Adipocyte (in vitro differentiated cells): Measurements from ENCODE around the gene RNASEH2A.

Experiments
- DNase-seq: peaks from one replicate; pipeline ENCODE4 v3.0.0-alpha.2; 2015; ENCODE audit warnings: low read depth
- H3K27me3 ChIP-seq: replicated peaks from 2 replicates; pipeline ENCODE4 v1.7.0; 2013; ENCODE audit warnings: mild to moderate bottlenecking, low read length, moderate library complexity; ENCODE audit not compliant: control insufficient read depth, insufficient read depth
- H3K36me3 ChIP-seq: 2 replicates; pipeline ENCODE4 v1.7.0; 2013; ENCODE audit warnings: low read length, mild to moderate bottlenecking, moderate library complexity; ENCODE audit not compliant: control insufficient read depth, insufficient read depth, severe bottlenecking
- H3K4me1 ChIP-seq: 2 replicates; pipeline ENCODE4 v1.7.0; 2013; ENCODE audit warnings: mild to moderate bottlenecking, low read length, moderate library complexity; ENCODE audit not compliant: control insufficient read depth, insufficient read depth
- H3K4me3 ChIP-seq: 2 replicates; pipeline ENCODE4 v1.7.0; 2013; ENCODE audit warnings: mild to moderate bottlenecking, low read length, moderate library complexity
- H3K9ac ChIP-seq: 2 replicates; pipeline ENCODE4 v1.7.0; 2013; ENCODE audit warnings: mild to moderate bottlenecking, low read length, moderate library complexity
- H3K9me3 ChIP-seq: 2 replicates; pipeline ENCODE4 v1.7.0; 2013; ENCODE audit warnings: mild to moderate bottlenecking, low read length, moderate library complexity; ENCODE audit not compliant: control insufficient read depth

RNASEH2A gene

DNA sequence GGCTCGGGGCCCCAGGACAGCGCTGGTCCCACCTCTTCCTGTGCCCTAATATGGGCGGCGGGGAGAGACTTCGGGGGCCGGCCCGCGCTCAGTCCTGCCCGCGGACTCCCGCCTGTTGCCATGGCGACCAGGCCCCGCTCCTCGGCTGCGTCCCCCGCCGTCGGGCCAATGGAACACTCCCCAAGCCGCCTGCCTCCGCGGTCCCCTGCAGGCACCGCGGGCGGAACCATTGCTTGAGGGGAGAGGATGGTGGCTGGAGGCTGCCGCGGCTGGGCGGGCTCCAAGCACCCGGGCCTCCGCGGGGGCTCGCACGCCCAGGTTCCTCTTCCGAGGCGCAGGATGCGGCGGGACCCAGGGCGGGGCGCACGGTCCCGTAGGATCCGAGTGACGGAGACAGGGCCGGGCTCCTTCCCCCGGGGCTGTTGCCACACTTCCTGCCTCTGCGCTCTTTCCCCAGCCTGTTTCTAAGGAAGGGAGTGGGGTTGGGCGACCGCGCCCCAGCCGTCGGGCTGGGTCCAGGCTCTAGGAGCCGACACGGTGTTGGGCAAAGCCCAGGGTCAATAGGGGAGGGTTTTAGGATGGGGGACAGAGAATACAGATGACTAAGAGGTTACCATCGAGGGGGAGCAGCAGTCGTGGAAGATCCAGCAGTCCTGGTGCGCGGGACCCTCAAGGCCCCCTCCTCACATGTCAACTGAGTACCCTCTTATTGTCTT is 16.3 kb upstream of the RNASEH2A start:
- peak overlapping the region; percentile 99 for H3K9ac ChIP-seq
- H3K9me3 ChIP-seq, result no peaks in the 10 kb centered on the region
- no peaks in the 10 kb centered on the region for H3K36me3 ChIP-seq
- DNase-seq, result peak; percentile 98
- no peaks in the 10 kb centered on the region for H3K27me3 ChIP-seq
- H3K4me3 ChIP-seq, result peak overlapping the region; percentile 99
- H3K4me1 ChIP-seq, result peaks cover 51% of the 10 kb centered on the region

DNA sequence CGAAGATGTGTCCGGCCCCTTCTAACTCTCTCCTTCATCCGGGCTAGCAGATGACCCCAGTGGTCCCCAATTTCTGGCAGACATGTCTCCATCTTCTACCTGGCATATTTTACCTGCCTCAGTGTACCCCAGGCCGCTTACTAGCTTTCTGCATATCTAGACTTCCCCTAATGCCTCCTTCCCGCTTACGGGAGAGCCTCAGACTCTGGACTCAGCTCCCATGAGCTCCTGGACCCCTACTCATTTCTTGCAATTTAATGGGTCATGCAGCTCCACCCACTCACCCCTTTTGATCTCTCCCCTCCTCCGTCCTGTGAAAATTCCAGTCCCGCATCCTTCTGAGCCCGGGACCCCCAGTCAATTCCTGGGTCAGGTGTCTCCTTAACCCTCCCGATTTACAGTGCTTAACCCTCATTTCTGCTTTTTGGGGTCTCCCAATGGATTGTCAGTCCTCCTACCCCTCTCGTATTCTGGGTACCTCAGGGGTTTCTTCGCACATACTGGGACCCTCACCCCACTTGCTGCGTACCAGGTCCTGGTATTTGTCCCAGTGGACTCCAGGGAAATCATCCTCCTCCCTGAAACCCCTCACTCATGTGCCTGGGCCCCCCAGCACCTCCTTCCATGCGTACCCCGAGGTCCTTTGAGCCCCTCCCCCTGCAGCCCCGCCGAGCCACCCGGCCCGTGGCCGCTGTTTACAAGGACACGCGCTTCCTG is 15.6 kb upstream of the RNASEH2A start:
- Histone ChIP-seq H3K4me3 (peak overlapping the region; percentile 99), H3K27me3 (no peaks in the 10 kb centered on the region), H3K36me3 (no peaks in the 10 kb centered on the region), H3K9me3 (no peaks in the 10 kb centered on the region), H3K9ac (peak overlapping the region; percentile 99), H3K4me1 (peaks cover 47% of the 10 kb centered on the region)
- peak; percentile 52 for DNase-seq

DNA sequence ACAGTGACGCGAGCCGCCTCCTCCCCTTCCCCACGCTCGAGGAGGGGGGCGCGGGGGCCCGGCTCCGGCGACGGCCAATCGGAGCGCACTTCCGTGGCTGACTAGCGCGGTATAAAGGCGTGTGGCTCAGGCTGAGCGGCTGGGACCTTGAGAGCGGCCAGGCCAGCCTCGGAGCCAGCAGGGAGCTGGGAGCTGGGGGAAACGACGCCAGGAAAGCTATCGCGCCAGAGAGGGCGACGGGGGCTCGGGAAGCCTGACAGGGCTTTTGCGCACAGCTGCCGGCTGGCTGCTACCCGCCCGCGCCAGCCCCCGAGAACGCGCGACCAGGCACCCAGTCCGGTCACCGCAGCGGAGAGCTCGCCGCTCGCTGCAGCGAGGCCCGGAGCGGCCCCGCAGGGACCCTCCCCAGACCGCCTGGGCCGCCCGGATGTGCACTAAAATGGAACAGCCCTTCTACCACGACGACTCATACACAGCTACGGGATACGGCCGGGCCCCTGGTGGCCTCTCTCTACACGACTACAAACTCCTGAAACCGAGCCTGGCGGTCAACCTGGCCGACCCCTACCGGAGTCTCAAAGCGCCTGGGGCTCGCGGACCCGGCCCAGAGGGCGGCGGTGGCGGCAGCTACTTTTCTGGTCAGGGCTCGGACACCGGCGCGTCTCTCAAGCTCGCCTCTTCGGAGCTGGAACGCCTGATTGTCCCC is 14.9 kb upstream of the RNASEH2A start, which contains the start of gene JUNB:
JUNB (plus strand) TSS at position 142 of the 706 bp plus-strand sequence; CDS start at position 428, 286 bp downstream.
- Histone ChIP-seq H3K4me1 (peaks cover 48% of the 10 kb centered on the region), H3K36me3 (no peaks in the 10 kb centered on the region), H3K9me3 (no peaks in the 10 kb centered on the region), H3K9ac (peak within 1 kb of the TSS; percentile 99), H3K27me3 (no peaks in the 10 kb centered on the region), H3K4me3 (peak within 1 kb of the TSS; percentile 99)
- peak; percentile 98 for DNase-seq

GRCh38 chr19:12792051-12792852 is 14.1 kb upstream of the RNASEH2A start:
- Histone ChIP-seq H3K27me3 (no peaks in the 10 kb centered on the region), H3K9me3 (no peaks in the 10 kb centered on the region), H3K4me1 (peaks cover 41% of the 10 kb centered on the region), H3K9ac (peak overlapping the region; percentile 99), H3K4me3 (peak overlapping the region; percentile 99), H3K36me3 (no peaks in the 10 kb centered on the region)
- DNase-seq, result peak; percentile 66

GRCh38 chr19:12792853-12793289 is 13.5 kb upstream of the RNASEH2A start:
- Histone ChIP-seq H3K9ac (peak overlapping the region; percentile 99), H3K27me3 (no peaks in the 10 kb centered on the region), H3K4me1 (peaks cover 36% of the 10 kb centered on the region), H3K9me3 (no peaks in the 10 kb centered on the region), H3K4me3 (peak overlapping the region; percentile 99), H3K36me3 (no peaks in the 10 kb centered on the region)
- DNase-seq, result no peak

GRCh38 chr19:12793290-12794195 is 12.8 kb upstream of the RNASEH2A start:
- Histone ChIP-seq H3K36me3 (peaks cover under 1% of the 10 kb centered on the region), H3K4me3 (peak overlapping the region; percentile 99), H3K4me1 (peaks cover 29% of the 10 kb centered on the region), H3K27me3 (no peaks in the 10 kb centered on the region), H3K9ac (peak overlapping the region; percentile 99), H3K9me3 (no peaks in the 10 kb centered on the region)
- DNase-seq, result peak; percentile 97

DNA sequence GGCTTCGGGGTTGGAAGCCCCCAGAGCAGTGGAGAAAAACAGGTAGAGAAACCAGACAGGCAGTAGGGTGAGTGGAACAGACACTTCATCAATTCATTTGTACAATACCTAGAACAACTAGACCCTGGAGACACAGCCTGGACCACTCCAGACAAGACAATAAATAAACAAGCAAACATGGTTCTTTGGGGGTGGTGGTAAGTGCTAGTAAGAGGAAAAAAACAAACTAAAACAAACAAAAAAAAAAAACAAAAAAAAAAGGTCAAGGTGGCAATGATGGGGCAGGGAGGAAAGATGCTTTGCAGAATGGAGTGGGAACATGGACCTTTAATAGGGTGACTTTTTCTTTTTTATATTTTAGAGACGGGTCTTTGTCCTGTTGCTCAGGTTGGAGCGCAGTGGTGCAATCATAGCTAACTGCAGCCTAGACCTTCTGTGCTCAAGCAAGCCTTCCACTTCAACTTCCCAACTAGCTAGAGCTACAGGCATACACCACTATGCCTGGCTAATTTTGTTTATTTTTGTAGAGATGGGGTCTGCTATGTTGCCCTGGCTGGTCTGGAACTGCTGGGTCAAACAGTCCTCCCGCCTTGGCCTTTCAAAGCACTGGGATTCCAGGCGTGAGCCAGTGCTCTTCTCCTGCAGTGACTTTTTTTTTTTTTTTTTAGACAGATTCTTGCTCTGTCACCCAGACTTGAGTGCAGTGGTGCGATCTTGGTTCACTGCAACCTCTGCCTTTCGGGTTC is 12.0 kb upstream of the RNASEH2A start:
- peaks cover 5% of the 10 kb centered on the region for H3K36me3 ChIP-seq
- H3K27me3 ChIP-seq, result no peaks in the 10 kb centered on the region
- no peak for DNase-seq
- H3K4me1 ChIP-seq, result peaks cover 21% of the 10 kb centered on the region
- H3K9ac ChIP-seq, result peak overlapping the region; percentile 99
- peak overlapping the region; percentile 99 for H3K4me3 ChIP-seq
- H3K9me3 ChIP-seq, result no peaks in the 10 kb centered on the region

DNA sequence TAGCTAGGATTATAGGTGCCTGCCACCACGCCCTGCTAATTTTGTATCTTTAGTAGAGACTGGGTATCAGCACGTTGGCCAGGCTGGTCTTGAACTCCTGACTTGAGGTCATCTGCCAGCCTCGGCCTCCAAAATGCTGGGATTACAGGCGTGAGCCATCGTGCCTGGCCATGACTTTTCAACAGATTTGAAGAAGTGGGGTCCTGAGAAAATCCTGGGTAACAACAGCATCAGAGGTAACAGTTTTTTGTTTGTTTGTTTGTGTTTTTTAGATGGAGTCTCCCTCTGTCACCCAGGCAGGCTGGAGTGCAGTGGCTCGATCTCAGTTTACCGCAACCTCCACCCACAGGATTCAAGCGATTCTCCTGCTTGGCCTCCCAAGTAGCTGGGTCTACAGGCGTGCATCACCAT is 11.4 kb upstream of the RNASEH2A start:
- Histone ChIP-seq H3K9me3 (no peaks in the 10 kb centered on the region), H3K4me3 (no peak overlapping the region), H3K27me3 (no peaks in the 10 kb centered on the region), H3K36me3 (peaks cover 11% of the 10 kb centered on the region), H3K9ac (peak overlapping the region; percentile 29), H3K4me1 (peaks cover 22% of the 10 kb centered on the region)
- DNase-seq, result no peak

DNA sequence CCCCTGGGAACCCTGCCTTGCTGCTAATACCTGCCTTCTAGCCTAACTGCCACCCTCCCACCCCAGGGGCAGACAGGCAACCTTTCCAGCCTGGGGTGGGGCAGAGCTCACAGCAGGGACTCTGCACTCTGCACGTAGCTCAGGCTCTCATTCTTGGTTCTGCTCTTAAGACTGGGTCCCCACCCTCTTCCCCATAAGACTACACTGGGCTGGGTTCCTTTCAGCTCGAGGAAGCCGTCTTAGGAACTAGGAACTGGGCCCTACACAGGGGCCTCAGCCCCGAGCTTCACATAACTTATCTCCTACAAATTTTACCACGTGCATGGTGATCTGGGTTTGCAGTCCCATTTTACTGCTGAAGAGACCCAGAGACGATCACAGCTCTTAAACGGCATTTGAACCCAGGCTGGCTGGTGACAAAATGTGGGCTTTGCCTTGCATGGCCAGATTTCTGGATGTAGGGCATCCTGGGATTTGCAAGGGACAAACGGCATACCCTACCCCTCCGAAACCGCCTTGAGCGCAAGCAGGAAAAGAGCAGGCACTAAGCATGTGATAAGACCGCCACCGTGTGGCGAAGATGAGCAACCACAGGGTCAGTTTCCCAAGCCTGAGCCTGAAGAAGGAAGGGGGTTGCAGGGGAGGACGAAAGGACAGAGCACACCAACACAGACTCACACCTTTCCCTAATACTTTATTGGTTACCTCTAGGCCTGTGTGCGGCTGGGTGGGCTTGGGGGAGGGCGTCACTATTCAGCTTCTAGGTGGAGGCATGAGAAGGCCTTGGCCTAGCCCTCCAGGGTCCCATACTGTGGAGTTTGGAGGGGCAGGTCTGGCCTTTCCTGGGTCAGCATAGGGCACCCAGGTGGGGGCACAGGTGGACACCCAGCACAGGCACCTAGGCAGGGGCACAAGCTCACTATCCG is 10.0 kb upstream of the RNASEH2A start:
- Histone ChIP-seq H3K9ac (peak overlapping the region; percentile 52), H3K9me3 (no peaks in the 10 kb centered on the region), H3K4me3 (no peak overlapping the region), H3K36me3 (peaks cover 16% of the 10 kb centered on the region), H3K4me1 (peaks cover 24% of the 10 kb centered on the region), H3K27me3 (no peaks in the 10 kb centered on the region)
- DNase-seq, result peak; percentile 92
